HL-60 (cell line): ENCODE measurements around the gene IL32.

Experiments used
- DNase-seq, 2 experiments: peaks; one replicate each; pipeline ENCODE4 v3.0.0-alpha.2; 2010 to 2020; ENCODE audit warnings: low read depth in 1 of 2, low spot score in 1 of 2
- H3K27ac ChIP-seq: fragments of 250-450 bp; sonication (Bioruptor Pico); replicated peaks from 2 replicates; pipeline ENCODE4 v1.5.1; 2020; ENCODE audit warnings: mild to moderate bottlenecking, moderate library complexity
- H3K27me3 ChIP-seq: fragments of 250-450 bp; sonication (Bioruptor Pico); 2 replicates; pipeline ENCODE4 v1.5.1; 2021; ENCODE audit warnings: mild to moderate bottlenecking, moderate library complexity; ENCODE audit not compliant: insufficient read depth, poor library complexity, severe bottlenecking
- H3K4me3 ChIP-seq: replicated peaks from 2 replicates; pipeline ENCODE4 v1.5.1; 2011; ENCODE audit warnings: mild to moderate bottlenecking, control low read depth, low read length; ENCODE audit not compliant: insufficient read depth
- CTCF ChIP-seq: IDR thresholded peaks from one replicate; pipeline ENCODE4 v1.5.1; 2011; ENCODE audit warnings: low read length, control low read depth, inconsistent platforms; ENCODE audit not compliant: insufficient read depth
- GABPA ChIP-seq: IDR thresholded peaks from 2 replicates; pipeline ENCODE4 v1.6.1; 2012; ENCODE audit warnings: low read depth
- POLR2AphosphoS5 ChIP-seq: IDR thresholded peaks from 2 replicates; pipeline ENCODE4 v1.6.1; 2012; ENCODE audit warnings: low read depth
- REST ChIP-seq: IDR thresholded peaks from 2 replicates; pipeline ENCODE4 v1.6.1; 2012; ENCODE audit warnings: low read depth; ENCODE audit not compliant: insufficient replicate concordance
- SPI1 ChIP-seq: IDR thresholded peaks from 2 replicates; pipeline ENCODE4 v1.6.1; 2012; ENCODE audit warnings: low read depth, mild to moderate bottlenecking, borderline replicate concordance

IL32 gene

GRCh38 chr16:3086596-3087242 is 21.3 kb downstream of the IL32 start:
- H3K27me3 ChIP-seq, result no peaks in the 10 kb centered on the region
- H3K27ac ChIP-seq, result peak overlapping the region; percentile 55
- no peak overlapping the region; the same call in 1 of the 2 replicates for H3K4me3 ChIP-seq
- no peak for TF ChIP-seq POLR2AphosphoS5
- TF ChIP-seq CTCF, result no peak
- no peak for TF ChIP-seq GABPA
- no peak for TF ChIP-seq REST
- TF ChIP-seq SPI1, result no peak
- DNase-seq, result peak in 1 of 2 experiments; percentile 16

- Histone ChIP-seq H3K27me3 (no peaks in the 10 kb centered on the region), H3K4me3 (no peak overlapping the region), H3K27ac (peak overlapping the region; percentile 55)
- DNase-seq, result no peak
- TF ChIP-seq CTCF (peak; percentile 33), POLR2AphosphoS5 (no peak), GABPA (no peak), REST (peak; percentile 65)
These were observed 22.1 kb downstream of the IL32 start for GRCh38 chr16:3087243-3088235.

GRCh38 chr16:3088450-3088849 is 23.0 kb downstream of the IL32 start:
- no peak for DNase-seq
- no peaks in the 10 kb centered on the region for H3K27me3 ChIP-seq
- no peak overlapping the region for H3K27ac ChIP-seq
- no peak for TF ChIP-seq CTCF
- no peak for TF ChIP-seq REST
- no peak for TF ChIP-seq SPI1
- no peak for TF ChIP-seq GABPA
- no peak for TF ChIP-seq POLR2AphosphoS5
- no peak overlapping the region for H3K4me3 ChIP-seq
